Astrocyte of the spinal cord (primary cell): Measurements from ENCODE around the gene ARFGEF3.

Source experiments
- DNase-seq: peaks from one replicate; pipeline ENCODE4 v3.0.0; 2011; ENCODE audit warnings: low read depth, low spot score
- H3K4me3 ChIP-seq: 2 replicates; pipeline ENCODE4 v1.5.1; 2011; ENCODE audit warnings: low read depth, mild to moderate bottlenecking, low read length, moderate library complexity
- in situ Hi-C: cut with HindIII; loops from 2 replicates; pipeline ENCODE4 v1.10.0; 2017; ENCODE audit warnings: low sequenced_read_pairs
- TF ChIP-seq, protein P1 (sequence below): IDR thresholded peaks from 2 replicates; pipeline ENCODE4 v1.5.1; 2012; ENCODE audit warnings: low read depth, mild to moderate bottlenecking, low read length, inconsistent platforms

ARFGEF3 gene

DNA sequence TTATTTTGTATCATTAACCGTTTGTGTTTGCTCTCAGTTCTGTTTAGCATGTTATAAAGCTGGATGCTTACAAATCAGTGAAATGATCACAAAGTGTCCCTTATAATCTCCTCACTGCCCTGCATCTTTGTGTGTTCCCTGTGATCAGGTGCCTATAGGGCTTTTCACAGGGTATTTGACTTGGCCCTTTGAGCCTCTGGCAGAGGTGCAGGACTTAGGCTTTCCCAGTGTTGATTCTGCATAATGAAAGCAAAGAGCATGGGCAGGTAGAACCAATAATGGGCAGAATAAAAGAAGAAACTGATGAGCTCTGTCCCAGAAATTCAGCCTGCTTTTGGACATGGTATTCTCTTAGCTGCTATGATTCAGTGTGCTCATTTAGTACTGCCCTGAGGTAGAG, 73.5 kb downstream of the ARFGEF3 start:
- H3K4me3 ChIP-seq: no peak overlapping the region
- TF ChIP-seq, protein P1, sequence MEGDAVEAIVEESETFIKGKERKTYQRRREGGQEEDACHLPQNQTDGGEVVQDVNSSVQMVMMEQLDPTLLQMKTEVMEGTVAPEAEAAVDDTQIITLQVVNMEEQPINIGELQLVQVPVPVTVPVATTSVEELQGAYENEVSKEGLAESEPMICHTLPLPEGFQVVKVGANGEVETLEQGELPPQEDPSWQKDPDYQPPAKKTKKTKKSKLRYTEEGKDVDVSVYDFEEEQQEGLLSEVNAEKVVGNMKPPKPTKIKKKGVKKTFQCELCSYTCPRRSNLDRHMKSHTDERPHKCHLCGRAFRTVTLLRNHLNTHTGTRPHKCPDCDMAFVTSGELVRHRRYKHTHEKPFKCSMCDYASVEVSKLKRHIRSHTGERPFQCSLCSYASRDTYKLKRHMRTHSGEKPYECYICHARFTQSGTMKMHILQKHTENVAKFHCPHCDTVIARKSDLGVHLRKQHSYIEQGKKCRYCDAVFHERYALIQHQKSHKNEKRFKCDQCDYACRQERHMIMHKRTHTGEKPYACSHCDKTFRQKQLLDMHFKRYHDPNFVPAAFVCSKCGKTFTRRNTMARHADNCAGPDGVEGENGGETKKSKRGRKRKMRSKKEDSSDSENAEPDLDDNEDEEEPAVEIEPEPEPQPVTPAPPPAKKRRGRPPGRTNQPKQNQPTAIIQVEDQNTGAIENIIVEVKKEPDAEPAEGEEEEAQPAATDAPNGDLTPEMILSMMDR: no peak
- DNase-seq: no peak
- in situ Hi-C loops: no loop called here

DNA sequence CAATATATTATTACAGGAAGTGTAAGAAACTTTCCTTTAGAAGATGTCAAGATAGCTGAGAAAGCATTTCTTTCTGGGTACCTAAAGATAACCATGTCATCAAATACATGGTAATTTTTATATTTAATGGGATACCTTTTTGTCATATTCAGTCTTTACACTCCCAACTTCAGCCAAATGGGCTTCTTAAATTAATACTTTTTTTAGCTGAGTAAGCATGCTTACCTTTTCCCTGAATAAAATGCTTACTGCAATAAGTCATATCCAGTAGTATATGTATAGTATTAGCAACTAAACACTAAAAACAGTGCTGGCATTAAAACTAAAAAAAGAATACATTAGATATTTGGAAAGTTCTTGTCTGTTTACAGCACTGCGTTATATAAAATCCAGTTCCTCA, 74.0 kb downstream of the ARFGEF3 start:
- in situ Hi-C loops: no loop called here
- no peak overlapping the region for H3K4me3 ChIP-seq
- no peak for DNase-seq
- TF ChIP-seq, protein P1: no peak

DNA sequence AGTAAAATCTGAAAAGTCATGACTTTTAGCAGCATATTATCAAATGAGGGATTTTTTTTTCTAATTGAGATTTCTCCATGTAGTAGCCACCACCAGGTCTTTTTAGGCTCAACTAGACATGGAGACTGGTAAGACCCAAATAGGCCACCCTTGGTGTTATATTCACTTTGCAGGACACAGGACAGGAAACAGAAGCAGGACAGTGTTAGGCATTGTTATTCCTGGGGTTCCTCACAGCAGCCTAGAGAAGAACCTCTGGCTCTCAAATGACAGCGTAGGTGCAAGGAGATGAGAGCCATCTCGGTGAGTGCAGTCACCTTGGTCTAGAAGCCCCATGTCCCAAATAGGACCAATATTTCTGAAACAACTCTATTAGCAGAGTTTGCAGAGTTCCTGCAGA, 75.7 kb downstream of the ARFGEF3 start:
- DNase-seq: no peak
- TF ChIP-seq, protein P1: no peak
- no peak overlapping the region for H3K4me3 ChIP-seq
- in situ Hi-C loops: no loop called here

DNA sequence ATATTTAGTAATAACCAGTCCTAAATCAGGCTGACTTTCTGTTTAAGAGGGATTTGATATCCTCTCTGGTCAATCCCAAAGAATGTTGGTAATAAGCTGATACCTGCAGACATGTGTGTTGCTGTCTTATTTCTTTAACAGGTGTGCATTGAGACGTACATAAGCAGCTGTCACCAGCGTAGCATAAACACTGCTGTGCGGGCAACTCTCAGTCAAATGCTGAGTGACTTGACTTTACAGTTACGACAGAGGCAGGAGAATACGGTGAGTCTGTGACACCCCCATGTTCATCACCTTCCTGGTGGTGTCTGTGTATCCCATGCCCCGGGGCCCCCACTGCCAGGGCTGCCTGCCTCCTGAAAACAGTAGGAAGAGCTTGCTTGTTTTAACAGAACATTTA, 76.6 kb downstream of the ARFGEF3 start:
- TF ChIP-seq, protein P1: no peak
- in situ Hi-C loops: no loop called here
- no peak overlapping the region for H3K4me3 ChIP-seq
- no peak for DNase-seq

DNA sequence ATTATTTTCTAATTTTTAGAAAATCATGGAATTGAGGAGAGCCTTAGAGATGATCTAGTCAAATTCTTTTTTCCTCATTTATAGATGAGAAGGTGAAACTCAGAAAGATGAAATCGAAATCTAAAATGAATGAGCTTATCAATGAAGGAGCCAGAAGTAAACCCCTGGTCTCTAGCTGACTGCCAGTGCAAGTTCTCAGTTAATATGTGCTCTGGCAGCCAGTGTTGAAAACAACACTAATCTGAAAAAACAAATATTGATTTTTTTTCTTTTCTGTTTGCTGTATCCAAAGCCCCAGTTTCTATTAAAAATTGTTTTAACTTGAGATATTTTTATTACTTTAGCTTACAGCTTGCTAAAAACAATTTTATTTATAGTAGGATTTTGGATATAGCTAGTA, 78.0 kb downstream of the ARFGEF3 start:
- no peak for DNase-seq
- no peak overlapping the region for H3K4me3 ChIP-seq
- in situ Hi-C loops: no loop called here
- TF ChIP-seq, protein P1: no peak

DNA sequence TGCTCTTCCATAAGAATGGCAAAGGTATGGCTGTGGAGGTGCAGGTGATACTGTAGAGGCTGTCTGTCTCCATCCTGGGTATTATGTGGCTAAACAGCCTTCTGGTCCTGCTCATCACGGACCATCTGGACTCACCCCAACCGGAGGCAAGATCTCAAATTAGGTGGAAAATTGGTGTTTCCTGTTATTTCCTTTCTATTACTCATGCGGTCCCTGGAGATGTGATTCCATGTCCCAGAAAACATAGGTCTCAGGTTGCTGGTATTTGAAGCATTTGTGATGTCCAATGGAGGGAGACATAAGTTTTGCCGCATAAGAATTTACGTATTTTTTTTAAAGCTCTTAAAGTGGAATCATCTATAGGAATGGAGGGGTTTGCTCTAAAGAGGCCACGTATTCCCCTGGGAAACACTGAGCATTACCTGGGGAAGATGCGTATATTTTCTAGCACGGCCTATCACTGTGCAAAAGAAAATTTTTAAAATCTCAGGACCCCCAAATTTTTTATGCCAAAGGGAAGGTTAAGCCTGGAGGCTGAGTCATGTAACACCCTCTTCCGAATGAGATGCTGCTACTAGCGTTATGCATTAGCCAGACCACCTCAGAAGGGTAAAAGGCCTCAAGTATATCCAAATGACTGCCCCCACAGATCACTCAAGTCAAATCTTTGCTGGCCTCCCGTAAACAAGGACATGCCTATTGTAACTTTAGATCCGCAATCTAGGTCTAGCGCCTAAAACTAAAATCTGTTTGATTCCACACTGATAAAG, 78.9 kb downstream of the ARFGEF3 start:
- TF ChIP-seq, protein P1: no peak
- peak; percentile 88 for DNase-seq
- no peak overlapping the region for H3K4me3 ChIP-seq
- in situ Hi-C loops: no loop called here
